Neural cell (in vitro differentiated cells): ENCODE measurements around the gene NRL. TPM values are rescaled to one million over a fixed set of nuclear protein-coding genes. Genes with fewer than 3 reads are reported as not detected.

Experiments
- H2AFZ ChIP-seq: fragments of 200-600, 300-800 bp; sonication (generic), shearing (Covaris generic); 2 replicates; pipeline ENCODE4 v1.6.0; 2014; ENCODE audit warnings: low read depth, mild to moderate bottlenecking, antibody characterized with exemption, low read length, moderate library complexity
- H3F3A ChIP-seq: fragments of 200-600 bp; shearing (Covaris generic); 2 replicates; pipeline ENCODE4 v1.6.1; 2016; ENCODE audit warnings: mild to moderate bottlenecking, moderate library complexity, mixed read lengths, antibody characterized with exemption, low read length; ENCODE audit not compliant: insufficient read depth, poor library complexity, severe bottlenecking
- H3K27ac ChIP-seq: fragments of 200-600, 300-800 bp; sonication (generic), shearing (Covaris generic); 2 replicates; pipeline ENCODE4 v1.5.1; 2014; ENCODE audit warnings: mild to moderate bottlenecking, low read length, moderate library complexity
- H3K27me3 ChIP-seq: fragments of 300-800, 200-600 bp; sonication (generic), shearing (Covaris generic); 2 replicates; pipeline ENCODE4 v1.6.0; 2014; ENCODE audit warnings: mild to moderate bottlenecking, low read depth, low read length, moderate library complexity; ENCODE audit not compliant: insufficient read depth
- H3K36me3 ChIP-seq: fragments of 300-800, 200-600 bp; sonication (generic), shearing (Covaris generic); 2 replicates; pipeline ENCODE4 v1.5.1; 2014; ENCODE audit warnings: mild to moderate bottlenecking, antibody characterized with exemption, low read length, moderate library complexity; ENCODE audit not compliant: insufficient read depth
- H3K4me2 ChIP-seq: fragments of 300-800, 200-600 bp; sonication (generic), shearing (Covaris generic); 2 replicates; pipeline ENCODE4 v1.6.0; 2014; ENCODE audit warnings: mild to moderate bottlenecking, low read length
- H3K4me3 ChIP-seq: fragments of 300-800, 200-600 bp; sonication (generic), shearing (Covaris generic); 2 replicates; pipeline ENCODE4 v1.5.1; 2014; ENCODE audit warnings: mild to moderate bottlenecking, low read length, moderate library complexity
- H3K79me2 ChIP-seq: fragments of 200-600 bp; shearing (Covaris generic); replicated peaks from 2 replicates; pipeline ENCODE4 v1.6.0; 2014; ENCODE audit warnings: mild to moderate bottlenecking, low read length, moderate library complexity; ENCODE audit not compliant: insufficient read depth
- H3K9ac ChIP-seq: fragments of 300-800, 200-600 bp; sonication (generic), shearing (Covaris generic); 2 replicates; pipeline ENCODE4 v1.6.1; 2016; ENCODE audit warnings: mild to moderate bottlenecking, low read length, mixed read lengths
- H3K9me2 ChIP-seq: fragments of 200-600 bp; shearing (Covaris generic); 2 replicates; pipeline ENCODE4 v1.6.1; 2016; ENCODE audit warnings: mild to moderate bottlenecking, low read length, mixed read lengths; ENCODE audit not compliant: insufficient read depth
- H3K9me3 ChIP-seq: fragments of 200-600, 300-800 bp; sonication (generic), shearing (Covaris generic); 2 replicates; pipeline ENCODE4 v1.6.1; 2016; ENCODE audit warnings: mild to moderate bottlenecking, mixed run types, low read length, moderate library complexity, mixed read lengths
- H4K20me1 ChIP-seq: fragments of 200-600 bp; shearing (Covaris generic); 2 replicates; pipeline ENCODE4 v1.6.1; 2016; ENCODE audit warnings: mild to moderate bottlenecking, mixed run types; ENCODE audit not compliant: insufficient read depth
- EP300 ChIP-seq: fragments of 450-650 bp; conservative IDR thresholded peaks from 2 replicates; pipeline ENCODE4 v1.6.1; 2014; ENCODE audit warnings: antibody characterized with exemption, mild to moderate bottlenecking, moderate library complexity; ENCODE audit not compliant: poor library complexity, severe bottlenecking
- EZH2 ChIP-seq: fragments of 200-600, 300-800 bp; shearing (Covaris generic), sonication (generic); IDR thresholded peaks from 2 replicates; pipeline ENCODE4 v1.6.1; 2014; ENCODE audit warnings: antibody characterized with exemption, low read length, borderline replicate concordance, mild to moderate bottlenecking; ENCODE audit not compliant: insufficient read depth, poor library complexity, severe bottlenecking
- MXI1 ChIP-seq: fragments of 450-650 bp; conservative IDR thresholded peaks from 2 replicates; pipeline ENCODE4 v1.6.1; 2014; ENCODE audit warnings: antibody characterized with exemption, mild to moderate bottlenecking; ENCODE audit not compliant: poor library complexity, severe bottlenecking
- POLR2AphosphoS5 ChIP-seq: IDR thresholded peaks from 2 replicates; pipeline ENCODE4 v1.6.1; 2012
- RAD21 ChIP-seq: fragments of 450-650 bp; conservative IDR thresholded peaks from 2 replicates; pipeline ENCODE4 v1.6.1; 2014; ENCODE audit warnings: antibody characterized with exemption, mild to moderate bottlenecking, moderate library complexity
- SMC3 ChIP-seq: fragments of 450-650 bp; conservative IDR thresholded peaks from 2 replicates; pipeline ENCODE4 v1.6.1; 2014; ENCODE audit warnings: antibody characterized with exemption, mild to moderate bottlenecking, moderate library complexity; ENCODE audit not compliant: poor library complexity
- TAF1 ChIP-seq: IDR thresholded peaks from 2 replicates; pipeline ENCODE4 v1.6.1; 2012; ENCODE audit warnings: low read depth
- polyA plus RNA-seq: library from polyadenylated mRNA; depleted of rRNA; stranded (reverse); fragments of >200 nt; gene quantifications from 2 replicates; pipeline ENCODE4 v1.2.3, GENCODE V29; 2014
- TF ChIP-seq, protein P1 (sequence below): fragments of 450-650 bp; IDR thresholded peaks from 2 replicates; pipeline ENCODE4 v1.5.1; 2014; ENCODE audit warnings: antibody characterized with exemption, mild to moderate bottlenecking, moderate library complexity; ENCODE audit not compliant: poor library complexity, severe bottlenecking
- TF ChIP-seq, protein P2 (sequence below): IDR thresholded peaks from 2 replicates; pipeline ENCODE4 v1.6.1; 2012; ENCODE audit warnings: borderline replicate concordance

The NRL gene
- polyA plus RNA-seq, 1 donor from 2014 or later: 9.5 TPM

DNA sequence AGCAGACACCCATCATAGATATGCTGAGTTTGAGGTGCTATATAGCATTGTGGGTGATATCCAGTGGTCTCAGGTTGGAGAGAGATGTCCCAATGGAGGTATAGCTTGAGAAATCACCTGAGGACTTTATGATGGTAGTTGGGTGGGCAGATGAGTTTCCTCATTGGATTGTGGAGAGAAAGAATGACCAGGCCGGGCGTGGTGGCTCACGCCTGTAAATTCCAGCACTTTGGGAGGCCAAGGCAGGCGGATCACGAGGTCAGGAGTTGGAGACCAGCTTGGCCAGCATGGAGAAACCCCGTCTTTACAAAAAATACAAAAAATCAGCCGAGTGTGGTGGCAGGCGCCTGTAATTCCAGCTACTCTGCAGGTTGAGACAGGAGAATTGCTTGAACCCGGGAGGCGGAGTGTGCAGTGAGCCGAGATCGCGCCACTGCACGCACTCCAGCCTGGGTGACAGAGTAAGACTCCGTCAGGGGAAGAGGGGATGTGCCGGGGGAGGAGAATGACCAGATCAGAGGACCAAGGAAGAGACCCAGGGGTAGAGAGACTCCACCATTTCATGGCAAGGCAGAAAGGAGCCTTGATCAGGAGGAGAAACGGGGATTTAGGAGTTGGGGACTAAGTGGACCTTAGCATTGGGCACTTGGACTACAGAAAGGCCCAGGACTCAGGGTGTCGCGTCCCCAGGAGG, 21.4 kb downstream of the NRL start:
- no peak overlapping the region for H3K27ac ChIP-seq
- H3K4me2 ChIP-seq: no peak overlapping the region
- H3K4me3 ChIP-seq: peak overlapping the region; percentile 73
- H3K79me2 ChIP-seq: no peaks in the 10 kb centered on the region
- no peak overlapping the region for H3K9ac ChIP-seq
- no peaks in the 10 kb centered on the region for H3K9me2 ChIP-seq
- no peaks in the 10 kb centered on the region for H3F3A ChIP-seq
- peaks cover 16% of the 10 kb centered on the region for H3K27me3 ChIP-seq
- H3K9me3 ChIP-seq: no peaks in the 10 kb centered on the region
- H4K20me1 ChIP-seq: no peaks in the 10 kb centered on the region
- no peak overlapping the region for H2AFZ ChIP-seq
- no peaks in the 10 kb centered on the region for H3K36me3 ChIP-seq
- TF ChIP-seq SMC3 (no peak), TAF1 (no peak), RAD21 (no peak), MXI1 (no peak), POLR2AphosphoS5 (no peak), EP300 (no peak), EZH2 (no peak)
- TF ChIP-seq, protein P1, sequence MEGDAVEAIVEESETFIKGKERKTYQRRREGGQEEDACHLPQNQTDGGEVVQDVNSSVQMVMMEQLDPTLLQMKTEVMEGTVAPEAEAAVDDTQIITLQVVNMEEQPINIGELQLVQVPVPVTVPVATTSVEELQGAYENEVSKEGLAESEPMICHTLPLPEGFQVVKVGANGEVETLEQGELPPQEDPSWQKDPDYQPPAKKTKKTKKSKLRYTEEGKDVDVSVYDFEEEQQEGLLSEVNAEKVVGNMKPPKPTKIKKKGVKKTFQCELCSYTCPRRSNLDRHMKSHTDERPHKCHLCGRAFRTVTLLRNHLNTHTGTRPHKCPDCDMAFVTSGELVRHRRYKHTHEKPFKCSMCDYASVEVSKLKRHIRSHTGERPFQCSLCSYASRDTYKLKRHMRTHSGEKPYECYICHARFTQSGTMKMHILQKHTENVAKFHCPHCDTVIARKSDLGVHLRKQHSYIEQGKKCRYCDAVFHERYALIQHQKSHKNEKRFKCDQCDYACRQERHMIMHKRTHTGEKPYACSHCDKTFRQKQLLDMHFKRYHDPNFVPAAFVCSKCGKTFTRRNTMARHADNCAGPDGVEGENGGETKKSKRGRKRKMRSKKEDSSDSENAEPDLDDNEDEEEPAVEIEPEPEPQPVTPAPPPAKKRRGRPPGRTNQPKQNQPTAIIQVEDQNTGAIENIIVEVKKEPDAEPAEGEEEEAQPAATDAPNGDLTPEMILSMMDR: no peak
- TF ChIP-seq, protein P2, sequence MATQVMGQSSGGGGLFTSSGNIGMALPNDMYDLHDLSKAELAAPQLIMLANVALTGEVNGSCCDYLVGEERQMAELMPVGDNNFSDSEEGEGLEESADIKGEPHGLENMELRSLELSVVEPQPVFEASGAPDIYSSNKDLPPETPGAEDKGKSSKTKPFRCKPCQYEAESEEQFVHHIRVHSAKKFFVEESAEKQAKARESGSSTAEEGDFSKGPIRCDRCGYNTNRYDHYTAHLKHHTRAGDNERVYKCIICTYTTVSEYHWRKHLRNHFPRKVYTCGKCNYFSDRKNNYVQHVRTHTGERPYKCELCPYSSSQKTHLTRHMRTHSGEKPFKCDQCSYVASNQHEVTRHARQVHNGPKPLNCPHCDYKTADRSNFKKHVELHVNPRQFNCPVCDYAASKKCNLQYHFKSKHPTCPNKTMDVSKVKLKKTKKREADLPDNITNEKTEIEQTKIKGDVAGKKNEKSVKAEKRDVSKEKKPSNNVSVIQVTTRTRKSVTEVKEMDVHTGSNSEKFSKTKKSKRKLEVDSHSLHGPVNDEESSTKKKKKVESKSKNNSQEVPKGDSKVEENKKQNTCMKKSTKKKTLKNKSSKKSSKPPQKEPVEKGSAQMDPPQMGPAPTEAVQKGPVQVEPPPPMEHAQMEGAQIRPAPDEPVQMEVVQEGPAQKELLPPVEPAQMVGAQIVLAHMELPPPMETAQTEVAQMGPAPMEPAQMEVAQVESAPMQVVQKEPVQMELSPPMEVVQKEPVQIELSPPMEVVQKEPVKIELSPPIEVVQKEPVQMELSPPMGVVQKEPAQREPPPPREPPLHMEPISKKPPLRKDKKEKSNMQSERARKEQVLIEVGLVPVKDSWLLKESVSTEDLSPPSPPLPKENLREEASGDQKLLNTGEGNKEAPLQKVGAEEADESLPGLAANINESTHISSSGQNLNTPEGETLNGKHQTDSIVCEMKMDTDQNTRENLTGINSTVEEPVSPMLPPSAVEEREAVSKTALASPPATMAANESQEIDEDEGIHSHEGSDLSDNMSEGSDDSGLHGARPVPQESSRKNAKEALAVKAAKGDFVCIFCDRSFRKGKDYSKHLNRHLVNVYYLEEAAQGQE: no peak

DNA sequence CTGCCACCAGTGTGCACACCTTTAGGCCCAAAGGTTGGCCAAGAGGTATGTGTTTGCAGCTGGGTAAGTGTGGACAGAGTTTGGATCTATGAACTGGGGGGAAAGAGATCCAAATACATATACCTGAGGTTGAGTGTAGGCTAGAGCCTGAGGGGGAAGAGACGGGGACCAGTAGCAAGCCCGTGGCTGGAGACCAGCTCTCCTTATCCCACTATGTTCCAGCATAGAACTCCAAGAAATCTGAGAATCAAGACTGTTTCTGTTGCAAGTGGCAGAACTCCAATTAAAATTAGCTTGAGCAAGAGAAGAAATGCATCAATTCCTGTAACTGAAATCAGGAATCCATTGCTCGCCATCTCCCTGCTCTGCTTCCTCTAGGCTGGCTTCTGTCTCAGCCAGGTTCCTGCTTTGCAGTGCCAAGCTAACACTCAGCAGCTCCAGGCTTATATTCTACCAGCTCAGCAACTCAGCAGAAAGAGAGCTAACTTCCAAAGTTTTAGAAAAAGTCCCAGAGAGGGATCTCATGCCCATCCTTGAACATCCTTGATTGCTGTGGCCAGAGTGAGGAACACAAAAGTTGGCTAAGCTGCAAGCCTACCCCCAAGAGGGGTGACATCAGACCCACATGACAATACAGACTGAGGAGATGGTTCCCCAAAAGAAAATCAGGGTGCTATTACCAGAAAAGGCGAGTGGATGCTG, 22.1 kb downstream of the NRL start:
- Histone ChIP-seq H3K4me2 (no peak overlapping the region), H3K27me3 (peaks cover 16% of the 10 kb centered on the region)

More for the DNA sequence above, 22.1 kb downstream of the NRL start:
- no peaks in the 10 kb centered on the region for H3K9me3 ChIP-seq
- TF ChIP-seq MXI1 (no peak), SMC3 (no peak), EZH2 (no peak), EP300 (no peak), RAD21 (no peak), TAF1 (no peak), POLR2AphosphoS5 (no peak)
- TF ChIP-seq, protein P2: no peak
- TF ChIP-seq, protein P1: no peak
- no peak overlapping the region for H3K27ac ChIP-seq
- no peak overlapping the region for H3K9ac ChIP-seq
- H3F3A ChIP-seq: no peaks in the 10 kb centered on the region
- H2AFZ ChIP-seq: no peak overlapping the region
- H3K79me2 ChIP-seq: no peaks in the 10 kb centered on the region
- H3K4me3 ChIP-seq: no peak overlapping the region
- no peaks in the 10 kb centered on the region for H3K9me2 ChIP-seq
- no peaks in the 10 kb centered on the region for H4K20me1 ChIP-seq
- no peaks in the 10 kb centered on the region for H3K36me3 ChIP-seq
